ENCODE data around the gene CCNYL1. TPM values are rescaled to one million over a fixed set of nuclear protein-coding genes. Genes with fewer than 3 reads are reported as not detected.

Gene CCNYL1
- total and polyA plus RNA-seq, 2 experiments from 2014 or later, result 13.7 to 17.6 TPM

DNA sequence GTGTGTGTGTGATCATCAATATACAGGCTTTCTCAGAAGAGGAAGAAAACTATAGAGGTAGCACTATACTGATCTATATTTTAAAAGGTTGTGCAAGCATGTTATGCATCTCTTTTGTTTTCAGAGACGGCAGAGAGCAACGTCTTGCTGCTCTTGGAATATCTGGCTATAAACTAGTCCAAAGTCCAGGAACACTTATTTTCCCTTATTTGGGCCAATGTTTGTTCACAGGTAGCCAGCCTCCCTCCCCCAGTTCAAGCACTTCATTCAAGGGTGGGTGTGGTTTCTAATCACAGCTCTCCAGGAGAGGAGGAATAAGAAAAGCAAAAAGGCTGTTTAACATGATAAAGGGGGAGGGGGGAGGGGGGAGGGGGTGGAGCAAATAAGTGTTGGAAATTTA, 54.1 kb downstream of the CCNYL1 start:
- peaks cover 19% of the 10 kb centered on the region for H3K4me1 ChIP-seq (ENCODE audit: insufficient read depth)
- peaks cover 5% of the 10 kb centered on the region for H4K20me1 ChIP-seq (ENCODE audit: insufficient read depth, poor library complexity, severe bottlenecking)
- H3K36me3 ChIP-seq (replicated peaks; ENCODE audit: insufficient read depth, low read depth), result no peaks in the 10 kb centered on the region
- WGBS (ENCODE audit: low lambda C conversion rate, missing lambda C conversion rate), result 28% methylated on average over 2 of the region's 2 CpGs
- no peaks in the 10 kb centered on the region for H3K9me3 ChIP-seq (ENCODE audit: low read depth)
- peak overlapping the region; percentile 96 for H3K4me2 ChIP-seq
- H3K27me3 ChIP-seq, result no peaks in the 10 kb centered on the region
- H3K4me3 ChIP-seq, result no peak overlapping the region
- H2AFZ ChIP-seq, result no peak overlapping the region
- TF ChIP-seq, protein P1, sequence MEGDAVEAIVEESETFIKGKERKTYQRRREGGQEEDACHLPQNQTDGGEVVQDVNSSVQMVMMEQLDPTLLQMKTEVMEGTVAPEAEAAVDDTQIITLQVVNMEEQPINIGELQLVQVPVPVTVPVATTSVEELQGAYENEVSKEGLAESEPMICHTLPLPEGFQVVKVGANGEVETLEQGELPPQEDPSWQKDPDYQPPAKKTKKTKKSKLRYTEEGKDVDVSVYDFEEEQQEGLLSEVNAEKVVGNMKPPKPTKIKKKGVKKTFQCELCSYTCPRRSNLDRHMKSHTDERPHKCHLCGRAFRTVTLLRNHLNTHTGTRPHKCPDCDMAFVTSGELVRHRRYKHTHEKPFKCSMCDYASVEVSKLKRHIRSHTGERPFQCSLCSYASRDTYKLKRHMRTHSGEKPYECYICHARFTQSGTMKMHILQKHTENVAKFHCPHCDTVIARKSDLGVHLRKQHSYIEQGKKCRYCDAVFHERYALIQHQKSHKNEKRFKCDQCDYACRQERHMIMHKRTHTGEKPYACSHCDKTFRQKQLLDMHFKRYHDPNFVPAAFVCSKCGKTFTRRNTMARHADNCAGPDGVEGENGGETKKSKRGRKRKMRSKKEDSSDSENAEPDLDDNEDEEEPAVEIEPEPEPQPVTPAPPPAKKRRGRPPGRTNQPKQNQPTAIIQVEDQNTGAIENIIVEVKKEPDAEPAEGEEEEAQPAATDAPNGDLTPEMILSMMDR (IDR thresholded peaks at IDR 0.05; ENCODE audit: poor library complexity), result no peak
- TF ChIP-seq EZH2 (IDR thresholded peaks at IDR 0.05; ENCODE audit: borderline replicate concordance) (no peak), EZH2phosphoT487 (IDR thresholded peaks at IDR 0.05; ENCODE audit: low read depth, severe bottlenecking, unreplicated experiment) (no peak)
- peaks cover 78% of the 10 kb centered on the region for H3K79me2 ChIP-seq
- DNase-seq (ENCODE audit: low spot score), result peak; percentile 82
- no peaks in the 10 kb centered on the region for H3K9me2 ChIP-seq (replicated peaks; ENCODE audit: insufficient read depth)
- peak overlapping the region; percentile 97 for H3K27ac ChIP-seq

- Histone ChIP-seq H2AFZ (no peak overlapping the region), H3K9me3 (ENCODE audit: low read depth) (no peaks in the 10 kb centered on the region), H3K4me1 (ENCODE audit: insufficient read depth) (peaks cover 24% of the 10 kb centered on the region), H3K36me3 (replicated peaks; ENCODE audit: insufficient read depth, low read depth) (no peaks in the 10 kb centered on the region), H3K4me2 (peak overlapping the region; percentile 96), H3K27ac (peak overlapping the region; percentile 97), H3K79me2 (peaks cover 72% of the 10 kb centered on the region), H3K27me3 (no peaks in the 10 kb centered on the region), H3K4me3 (peak overlapping the region; percentile 1), H4K20me1 (ENCODE audit: insufficient read depth, poor library complexity, severe bottlenecking) (peaks cover 5% of the 10 kb centered on the region), H3K9me2 (replicated peaks; ENCODE audit: insufficient read depth) (no peaks in the 10 kb centered on the region)
- DNase-seq (ENCODE audit: low spot score), result no peak
- 9% methylated on average over 5 of the region's 5 CpGs for WGBS (ENCODE audit: low lambda C conversion rate, missing lambda C conversion rate)
- no peak for TF ChIP-seq EZH2phosphoT487 (IDR thresholded peaks at IDR 0.05; ENCODE audit: low read depth, severe bottlenecking, unreplicated experiment)
- TF ChIP-seq, protein P1 (IDR thresholded peaks at IDR 0.05; ENCODE audit: poor library complexity), result no peak
- no peak for TF ChIP-seq EZH2 (IDR thresholded peaks at IDR 0.05; ENCODE audit: borderline replicate concordance)
Observed at GRCh38 chr2:207766041-207766551, 54.7 kb downstream of the CCNYL1 start.

DNA sequence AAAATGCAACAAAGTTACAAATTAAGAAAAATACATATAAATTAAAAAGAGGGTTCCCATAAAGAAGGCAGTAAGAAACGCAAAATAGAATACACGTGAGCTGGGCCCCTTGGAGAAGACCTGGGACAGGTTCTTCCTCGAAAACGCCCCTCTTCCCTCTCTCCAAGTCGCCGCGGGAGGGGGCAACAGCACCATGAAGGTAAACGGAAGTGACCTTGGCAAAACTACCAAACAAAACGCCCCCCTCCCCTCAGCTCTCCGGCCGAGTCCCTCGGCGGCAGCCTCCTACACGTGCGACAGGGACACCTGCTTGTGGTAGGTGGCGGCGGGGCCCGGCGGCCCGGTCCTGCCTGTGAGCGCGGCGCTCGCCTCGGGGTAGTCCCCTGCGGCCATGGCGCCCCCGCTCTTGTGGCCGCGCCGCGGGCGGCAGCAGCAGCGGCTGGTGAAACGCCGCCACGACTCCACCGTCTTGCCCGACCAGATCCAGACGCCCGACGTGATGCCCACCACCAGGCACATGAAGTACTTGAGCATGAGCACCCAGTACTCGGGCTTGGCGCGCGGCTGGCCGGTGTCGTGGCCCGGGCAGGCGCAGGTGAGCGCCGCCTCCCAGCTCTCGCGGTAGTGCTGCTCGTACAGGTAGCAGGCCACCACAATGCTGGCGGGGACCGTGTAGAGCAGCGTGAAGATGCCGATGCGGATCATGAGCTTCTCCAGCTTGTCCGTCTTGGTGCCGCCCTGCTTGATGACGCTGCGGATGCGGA, 55.4 kb downstream of the CCNYL1 start:
- peak overlapping the region; percentile 97 for H3K27ac ChIP-seq
- peak overlapping the region; percentile 96 for H3K4me2 ChIP-seq
- DNase-seq (ENCODE audit: low spot score), result peak; percentile 55
- no peaks in the 10 kb centered on the region for H3K9me3 ChIP-seq (ENCODE audit: low read depth)
- H4K20me1 ChIP-seq (ENCODE audit: insufficient read depth, poor library complexity, severe bottlenecking), result peaks cover 5% of the 10 kb centered on the region
- TF ChIP-seq EZH2 (IDR thresholded peaks at IDR 0.05; ENCODE audit: borderline replicate concordance), result no peak
- TF ChIP-seq, protein P1 (IDR thresholded peaks at IDR 0.05; ENCODE audit: poor library complexity), result peak; percentile 10
- TF ChIP-seq EZH2phosphoT487 (IDR thresholded peaks at IDR 0.05; ENCODE audit: low read depth, severe bottlenecking, unreplicated experiment), result no peak
- H3K36me3 ChIP-seq (replicated peaks; ENCODE audit: insufficient read depth, low read depth), result no peaks in the 10 kb centered on the region
- H3K9me2 ChIP-seq (replicated peaks; ENCODE audit: insufficient read depth), result no peaks in the 10 kb centered on the region
- peaks cover 66% of the 10 kb centered on the region for H3K79me2 ChIP-seq
- H2AFZ ChIP-seq, result no peak overlapping the region
- 35% methylated on average over 43 of the region's 65 CpGs for WGBS (ENCODE audit: low lambda C conversion rate, missing lambda C conversion rate)
- peaks cover 25% of the 10 kb centered on the region for H3K4me1 ChIP-seq (ENCODE audit: insufficient read depth)
- no peaks in the 10 kb centered on the region for H3K27me3 ChIP-seq
- peak overlapping the region; percentile 27 for H3K4me3 ChIP-seq
